MCF 10A (cell line): ENCODE results near the gene F13A1. TPM values are rescaled to one million over a fixed set of nuclear protein-coding genes. Genes with fewer than 3 reads are reported as not detected.

Source experiments
- BruUV-seq: library from RNA; stranded (reverse); fragments of 400-500 nt; replicated peaks from 2 replicates; lab custom pipeline; 2021; lab: Mats Ljungman, UMichigan
- CTCF ChIA-PET: fragments of 300-600 bp; sonication (Branson Sonifier 250); formaldehyde crosslinking; extraction: SDS; loops from one replicate; lab custom pipeline; 2021; ENCODE audit warnings: antibody characterized with exemption, inconsistent platforms; lab: Yijun Ruan, JAX
- POLR2A ChIA-PET: fragments of 300-600, 350-650 bp; sonication (Branson Sonifier 250); formaldehyde crosslinking; extraction: SDS; loops from one replicate; lab custom pipeline; 2020; ENCODE audit warnings: antibody characterized with exemption, inconsistent platforms; lab: Yijun Ruan, JAX
- DNase-seq: peaks from one replicate; pipeline ENCODE4 v3.0.0-alpha.2; 2018; ENCODE audit not compliant: unreplicated experiment
- H3K27ac Mint-ChIP-seq: one replicate; pipeline ENCODE4 v1.8.0; 2022; ENCODE audit warnings: mild to moderate bottlenecking, low read depth, mixed read lengths; ENCODE audit not compliant: unreplicated experiment
- H3K27me3 Mint-ChIP-seq: one replicate; pipeline ENCODE4 v1.8.0; 2022; ENCODE audit warnings: mixed read lengths; ENCODE audit not compliant: insufficient read depth, unreplicated experiment
- H3K36me3 Mint-ChIP-seq: one replicate; pipeline ENCODE4 v1.8.0; 2022; ENCODE audit warnings: mild to moderate bottlenecking, moderate library complexity, mixed read lengths; ENCODE audit not compliant: insufficient read depth, unreplicated experiment
- H3K4me1 Mint-ChIP-seq: one replicate; pipeline ENCODE4 v1.8.0; 2022; ENCODE audit warnings: mixed read lengths; ENCODE audit not compliant: insufficient read depth, unreplicated experiment
- H3K4me3 Mint-ChIP-seq: one replicate; pipeline ENCODE4 v1.8.0; 2022; ENCODE audit warnings: mild to moderate bottlenecking, moderate library complexity, mixed read lengths; ENCODE audit not compliant: unreplicated experiment
- H3K9me3 Mint-ChIP-seq: one replicate; pipeline ENCODE4 v1.8.0; 2022; ENCODE audit warnings: mixed read lengths; ENCODE audit not compliant: unreplicated experiment
- CTCF ChIP-seq: fragments of 200-600 bp; IDR thresholded peaks from one replicate; pipeline ENCODE4 v1.8.0; 2022; ENCODE audit warnings: antibody characterized with exemption, mild to moderate bottlenecking; ENCODE audit not compliant: unreplicated experiment
- intact Hi-C: fragments of 100-400 bp; cut with micrococcal nuclease; formaldehyde crosslinking; loops from 2 replicates; pipeline ENCODE4 v1.14.1; 2022
- total RNA-seq: library from RNA; stranded (reverse); gene quantifications from 2 replicates; pipeline ENCODE4 v1.2.3, GENCODE V29; 2022

F13A1 gene
- total RNA-seq, 1 experiment from 2014 or later, result 0.65 TPM

GRCh38 chr6:6251555-6252280 is 68.7 kb downstream of the F13A1 start:
- BruUV-seq, result no TSS peak
- no peak for TF ChIP-seq CTCF
- H3K27ac Mint-ChIP-seq, result no peak overlapping the region

GRCh38 chr6:6248651-6249050 is 71.8 kb downstream of the F13A1 start:
- no TSS peak for BruUV-seq
- intact Hi-C loops, result no loop called here
- Mint-ChIP-seq H3K4me1 (no peaks in the 10 kb centered on the region), H3K27ac (no peak overlapping the region), H3K27me3 (peaks cover 99% of the 10 kb centered on the region), H3K4me3 (no peak overlapping the region), H3K9me3 (no peaks in the 10 kb centered on the region), H3K36me3 (no peaks in the 10 kb centered on the region)
- POLR2A ChIA-PET, result interaction anchor here (2.8 kb wide), 1 partner anchor 9 kb away, joined by 7 read pairs; no protein-coding TSS in a partner anchor
- no peak for DNase-seq
- no peak for TF ChIP-seq CTCF
- CTCF ChIA-PET, result interaction anchor here (0.6 kb wide), 1 partner anchor 53 kb away, joined by 3 read pairs; no protein-coding TSS in a partner anchor

More at GRCh38 chr6:6251555-6252280, 68.7 kb downstream of the F13A1 start:
- Mint-ChIP-seq H3K36me3 (no peaks in the 10 kb centered on the region), H3K4me3 (no peak overlapping the region), H3K4me1 (no peaks in the 10 kb centered on the region), H3K9me3 (no peaks in the 10 kb centered on the region), H3K27me3 (peaks cover 99% of the 10 kb centered on the region)
- DNase-seq, result no peak
- POLR2A ChIA-PET, result interaction anchor here (2.8 kb wide), 1 partner anchor 12 kb away, joined by 7 read pairs; no protein-coding TSS in a partner anchor
- intact Hi-C loops, result no loop called here
- CTCF ChIA-PET, result no interaction called here

GRCh38 chr6:6246544-6246943 is 73.9 kb downstream of the F13A1 start:
- Mint-ChIP-seq H3K4me1 (no peaks in the 10 kb centered on the region), H3K36me3 (no peaks in the 10 kb centered on the region), H3K27me3 (peaks cover 98% of the 10 kb centered on the region), H3K4me3 (no peak overlapping the region), H3K9me3 (peaks cover 7% of the 10 kb centered on the region), H3K27ac (no peak overlapping the region)
- DNase-seq, result no peak
- POLR2A ChIA-PET, result interaction anchor here (0.7 kb wide), 1 partner anchor 18 kb away, joined by 4 read pairs; no protein-coding TSS in a partner anchor
- intact Hi-C loops, result no loop called here
- CTCF ChIA-PET, result no interaction called here
- no TSS peak for BruUV-seq
- no peak for TF ChIP-seq CTCF

- no peak overlapping the region for H3K4me3 Mint-ChIP-seq
- POLR2A ChIA-PET, result no interaction called here
- no TSS peak for BruUV-seq
Observed at GRCh38 chr6:6244624-6245023, 75.8 kb downstream of the F13A1 start.

More at GRCh38 chr6:6244624-6245023, 75.8 kb downstream of the F13A1 start:
- peaks cover 92% of the 10 kb centered on the region for H3K27me3 Mint-ChIP-seq
- no peaks in the 10 kb centered on the region for H3K4me1 Mint-ChIP-seq
- intact Hi-C loops, result no loop called here
- no peak overlapping the region for H3K27ac Mint-ChIP-seq
- DNase-seq, result no peak
- H3K9me3 Mint-ChIP-seq, result peaks cover 7% of the 10 kb centered on the region
- CTCF ChIA-PET, result no interaction called here
- no peak for TF ChIP-seq CTCF
- H3K36me3 Mint-ChIP-seq, result no peaks in the 10 kb centered on the region
